Measurements from ENCODE around the gene PPME1.

Gene PPME1

DNA sequence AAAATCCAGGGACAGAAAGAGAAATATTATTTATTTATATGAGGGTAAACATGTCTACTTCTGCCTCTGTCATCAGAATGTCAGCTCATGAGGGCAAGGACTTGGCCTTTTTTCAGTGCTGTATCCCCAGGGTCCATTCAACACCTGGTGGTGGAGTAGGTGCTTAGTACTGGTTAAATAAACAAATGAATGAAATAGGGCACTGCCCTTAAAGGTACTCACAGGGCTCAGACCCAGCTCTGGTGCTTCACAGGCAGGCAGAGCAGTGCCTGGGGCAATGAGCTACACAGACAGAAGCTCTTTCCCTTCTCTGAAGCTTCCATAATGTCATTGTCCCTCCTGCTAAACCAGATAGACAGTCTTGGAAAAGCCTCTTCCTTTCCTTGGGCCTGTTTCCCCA, 109.4 kb downstream of the PPME1 start:
- no peaks in the 10 kb centered on the region for H3K9me3 ChIP-seq (ENCODE audit: insufficient read depth, low read depth, low read length)
- no peak overlapping the region for H2BK12ac ChIP-seq (ENCODE audit: low read length)
- DNase-seq, result no peak
- no peak overlapping the region for H3K18ac ChIP-seq (ENCODE audit: low read length)
- no peaks in the 10 kb centered on the region for H3K79me1 ChIP-seq (ENCODE audit: low read length)
- H4K91ac ChIP-seq (ENCODE audit: low read depth, low read length), result no peak overlapping the region
- H2AK5ac ChIP-seq (ENCODE audit: low read length), result no peak overlapping the region
- H4K12ac ChIP-seq (ENCODE audit: low read depth, low read length), result no peak overlapping the region
- no peak overlapping the region for H4K8ac ChIP-seq (ENCODE audit: low read depth, low read length)
- no peak overlapping the region for H3K27ac ChIP-seq (ENCODE audit: low read depth, low read length)
- H2BK120ac ChIP-seq (ENCODE audit: insufficient read depth, low read length, poor library complexity), result no peak overlapping the region
- H3K4ac ChIP-seq (ENCODE audit: low read depth, low read length), result no peak overlapping the region
- no peaks in the 10 kb centered on the region for H3K27me3 ChIP-seq (ENCODE audit: insufficient read depth, low read length)
- H3K4me2 ChIP-seq (ENCODE audit: low read length), result no peak overlapping the region
- no peak overlapping the region for H3K14ac ChIP-seq (ENCODE audit: low read length)
- H3K9ac ChIP-seq (ENCODE audit: low read length), result no peak overlapping the region
- H2AFZ ChIP-seq (ENCODE audit: insufficient read depth, low read length, poor library complexity), result no peak overlapping the region
- H2BK5ac ChIP-seq (ENCODE audit: low read depth, low read length, poor library complexity), result no peak overlapping the region
- no peaks in the 10 kb centered on the region for H3K79me2 ChIP-seq (ENCODE audit: control insufficient read depth, insufficient read depth, low read length, poor library complexity)
- H3K4me3 ChIP-seq (ENCODE audit: low read depth, low read length), result no peak overlapping the region
- no peaks in the 10 kb centered on the region for H3K36me3 ChIP-seq (ENCODE audit: control insufficient read depth in 1 of 2, insufficient read depth in 2 of 2, low read length in 2 of 2)
- no peak overlapping the region for H3K23ac ChIP-seq (ENCODE audit: low read length)
- peaks cover 3 to 10% of the 10 kb centered on the region in 2 experiments for H3K4me1 ChIP-seq (ENCODE audit: control insufficient read depth in 1 of 2, insufficient read depth in 2 of 2, low read length in 2 of 2)

DNA sequence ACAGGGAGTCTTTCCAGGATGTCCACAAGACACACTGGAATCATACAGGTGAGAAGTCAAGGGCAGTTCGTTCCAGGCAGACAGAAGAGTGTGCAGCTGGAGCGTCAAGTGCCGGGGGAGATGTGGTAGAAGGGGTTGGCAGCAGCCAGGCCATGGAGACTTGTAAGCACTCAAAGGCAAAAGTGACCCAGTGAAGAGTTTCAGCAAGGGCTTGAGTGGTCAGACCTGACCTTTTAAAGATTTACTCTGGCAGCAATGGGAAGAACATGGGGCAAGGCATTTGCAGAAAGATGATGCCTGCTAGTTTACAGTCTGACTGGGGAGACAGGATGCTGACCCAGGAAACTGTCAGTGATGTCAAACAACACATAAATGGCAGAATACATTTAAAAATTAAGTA, 111.3 kb downstream of the PPME1 start:
- Histone ChIP-seq H4K8ac (ENCODE audit: low read depth, low read length) (no peak overlapping the region), H2BK120ac (ENCODE audit: insufficient read depth, low read length, poor library complexity) (no peak overlapping the region), H2BK5ac (ENCODE audit: low read depth, low read length, poor library complexity) (no peak overlapping the region), H3K4me3 (ENCODE audit: low read depth, low read length) (no peak overlapping the region), H3K9ac (ENCODE audit: low read length) (no peak overlapping the region), H3K36me3 (ENCODE audit: control insufficient read depth in 1 of 2, insufficient read depth in 2 of 2, low read length in 2 of 2) (no peaks in the 10 kb centered on the region), H4K91ac (ENCODE audit: low read depth, low read length) (no peak overlapping the region), H3K4me2 (ENCODE audit: low read length) (no peak overlapping the region), H3K9me3 (ENCODE audit: insufficient read depth, low read depth, low read length) (no peaks in the 10 kb centered on the region), H3K4me1 (ENCODE audit: control insufficient read depth in 1 of 2, insufficient read depth in 2 of 2, low read length in 2 of 2) (peaks cover 3 to 8% of the 10 kb centered on the region in 2 experiments), H4K12ac (ENCODE audit: low read depth, low read length) (no peak overlapping the region), H3K18ac (ENCODE audit: low read length) (no peak overlapping the region), H3K23ac (ENCODE audit: low read length) (no peak overlapping the region), H3K79me2 (ENCODE audit: control insufficient read depth, insufficient read depth, low read length, poor library complexity) (no peaks in the 10 kb centered on the region), H3K27ac (ENCODE audit: low read depth, low read length) (no peak overlapping the region), H2BK12ac (ENCODE audit: low read length) (no peak overlapping the region), H3K4ac (ENCODE audit: low read depth, low read length) (no peak overlapping the region), H3K79me1 (ENCODE audit: low read length) (no peaks in the 10 kb centered on the region), H3K27me3 (ENCODE audit: insufficient read depth, low read length) (no peaks in the 10 kb centered on the region), H2AK5ac (ENCODE audit: low read length) (no peak overlapping the region), H2AFZ (ENCODE audit: insufficient read depth, low read length, poor library complexity) (no peak overlapping the region), H3K14ac (ENCODE audit: low read length) (no peak overlapping the region)
- no peak for DNase-seq
- WGBS (ENCODE audit: extremely low coverage, insufficient coverage, insufficient read length), result no CpG with 5 or more reads among the region's 3 CpGs

DNA sequence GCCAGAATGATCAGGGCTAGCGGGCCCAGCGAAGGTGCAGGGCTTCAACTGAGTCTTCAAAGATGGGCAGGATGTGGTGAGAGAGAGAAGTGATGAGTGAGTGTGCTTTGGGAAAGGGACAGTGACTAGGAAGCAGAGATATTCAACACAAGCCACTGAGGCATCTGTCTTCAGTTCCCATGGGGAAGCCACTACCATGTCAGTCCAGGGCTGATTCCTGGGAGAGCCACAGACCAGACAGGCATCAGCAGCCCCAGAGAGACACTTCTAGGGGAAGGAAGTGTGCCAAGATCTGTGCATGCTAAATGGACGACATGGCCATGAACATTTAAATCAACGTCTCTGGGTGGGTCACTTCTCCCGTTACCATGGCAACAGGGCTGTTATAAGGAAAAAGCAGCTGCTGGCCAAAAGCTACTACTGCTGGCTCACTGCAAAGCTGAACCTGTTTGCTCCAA, 111.9 kb downstream of the PPME1 start:
- no peak for DNase-seq
- no peak overlapping the region for H4K91ac ChIP-seq (ENCODE audit: low read depth, low read length)

DNA sequence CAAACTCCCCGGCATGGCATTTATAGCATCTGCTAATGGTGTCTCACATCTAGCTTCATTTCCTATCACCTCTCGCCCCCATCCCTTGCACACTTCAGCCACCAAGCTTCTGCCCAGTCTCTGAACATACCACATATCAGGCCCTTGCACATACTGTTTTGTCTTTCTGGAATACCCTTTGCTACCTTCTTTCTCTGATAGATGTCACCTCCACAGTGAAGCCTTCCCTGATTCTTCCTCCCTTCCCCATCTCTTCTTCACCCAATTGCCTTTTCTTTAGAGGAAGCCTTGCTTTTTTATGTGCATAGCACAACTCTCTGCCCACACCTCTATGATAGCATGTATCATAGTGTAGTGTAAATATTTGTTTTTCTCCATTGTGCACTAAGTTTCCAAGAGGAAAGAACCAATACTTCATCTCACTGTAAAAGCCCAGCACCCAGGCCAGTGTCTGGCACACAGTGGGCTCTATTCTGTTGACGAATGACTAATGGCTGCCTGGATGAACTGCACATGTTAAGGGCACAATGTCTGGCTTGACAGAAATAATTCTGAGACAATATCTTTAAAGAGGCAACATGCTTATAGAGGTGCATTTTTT, 112.6 kb downstream of the PPME1 start:
- DNase-seq, result no peak
- Histone ChIP-seq H3K18ac (ENCODE audit: low read length) (no peak overlapping the region), H3K9ac (ENCODE audit: low read length) (no peak overlapping the region), H2BK5ac (ENCODE audit: low read depth, low read length, poor library complexity) (no peak overlapping the region), H3K27me3 (ENCODE audit: insufficient read depth, low read length) (no peaks in the 10 kb centered on the region), H3K79me1 (ENCODE audit: low read length) (no peaks in the 10 kb centered on the region), H2BK120ac (ENCODE audit: insufficient read depth, low read length, poor library complexity) (no peak overlapping the region), H3K23ac (ENCODE audit: low read length) (no peak overlapping the region), H3K4me3 (ENCODE audit: low read depth, low read length) (no peak overlapping the region), H4K8ac (ENCODE audit: low read depth, low read length) (no peak overlapping the region), H2AFZ (ENCODE audit: insufficient read depth, low read length, poor library complexity) (no peak overlapping the region), H3K79me2 (ENCODE audit: control insufficient read depth, insufficient read depth, low read length, poor library complexity) (no peaks in the 10 kb centered on the region), H3K9me3 (ENCODE audit: insufficient read depth, low read depth, low read length) (no peaks in the 10 kb centered on the region), H3K27ac (ENCODE audit: low read depth, low read length) (no peak overlapping the region), H4K12ac (ENCODE audit: low read depth, low read length) (no peak overlapping the region), H3K36me3 (ENCODE audit: control insufficient read depth in 1 of 2, insufficient read depth in 2 of 2, low read length in 2 of 2) (no peaks in the 10 kb centered on the region), H3K4me1 (ENCODE audit: control insufficient read depth in 1 of 2, insufficient read depth in 2 of 2, low read length in 2 of 2) (peaks cover 3 to 4% of the 10 kb centered on the region in 2 experiments), H4K91ac (ENCODE audit: low read depth, low read length) (no peak overlapping the region), H3K4me2 (ENCODE audit: low read length) (no peak overlapping the region), H2AK5ac (ENCODE audit: low read length) (no peak overlapping the region), H2BK12ac (ENCODE audit: low read length) (no peak overlapping the region), H3K4ac (ENCODE audit: low read depth, low read length) (no peak overlapping the region), H3K14ac (ENCODE audit: low read length) (no peak overlapping the region)
- WGBS (ENCODE audit: extremely low coverage, insufficient coverage, insufficient read length), result no CpG with 5 or more reads among the region's 3 CpGs

More for the DNA sequence above, 111.9 kb downstream of the PPME1 start:
- no peak overlapping the region for H3K4ac ChIP-seq (ENCODE audit: low read depth, low read length)
- H2BK120ac ChIP-seq (ENCODE audit: insufficient read depth, low read length, poor library complexity), result no peak overlapping the region
- no peak overlapping the region for H3K27ac ChIP-seq (ENCODE audit: low read depth, low read length)
- no peak overlapping the region for H3K18ac ChIP-seq (ENCODE audit: low read length)
- H2BK5ac ChIP-seq (ENCODE audit: low read depth, low read length, poor library complexity), result no peak overlapping the region
- H3K23ac ChIP-seq (ENCODE audit: low read length), result no peak overlapping the region
- no CpG with 5 or more reads among the region's 5 CpGs for WGBS (ENCODE audit: extremely low coverage, insufficient coverage, insufficient read length)
- H3K4me2 ChIP-seq (ENCODE audit: low read length), result no peak overlapping the region
- H3K79me2 ChIP-seq (ENCODE audit: control insufficient read depth, insufficient read depth, low read length, poor library complexity), result no peaks in the 10 kb centered on the region
- H3K27me3 ChIP-seq (ENCODE audit: insufficient read depth, low read length), result no peaks in the 10 kb centered on the region
- peaks cover 3 to 5% of the 10 kb centered on the region in 2 experiments for H3K4me1 ChIP-seq (ENCODE audit: control insufficient read depth in 1 of 2, insufficient read depth in 2 of 2, low read length in 2 of 2)
- no peak overlapping the region for H2BK12ac ChIP-seq (ENCODE audit: low read length)
- H4K8ac ChIP-seq (ENCODE audit: low read depth, low read length), result no peak overlapping the region
- H4K12ac ChIP-seq (ENCODE audit: low read depth, low read length), result no peak overlapping the region
- H3K36me3 ChIP-seq (ENCODE audit: control insufficient read depth in 1 of 2, insufficient read depth in 2 of 2, low read length in 2 of 2), result no peaks in the 10 kb centered on the region
- H2AK5ac ChIP-seq (ENCODE audit: low read length), result no peak overlapping the region
- H3K9me3 ChIP-seq (ENCODE audit: insufficient read depth, low read depth, low read length), result no peaks in the 10 kb centered on the region
- H3K14ac ChIP-seq (ENCODE audit: low read length), result no peak overlapping the region
- H3K4me3 ChIP-seq (ENCODE audit: low read depth, low read length), result no peak overlapping the region
- no peak overlapping the region for H3K9ac ChIP-seq (ENCODE audit: low read length)
- no peak overlapping the region for H2AFZ ChIP-seq (ENCODE audit: insufficient read depth, low read length, poor library complexity)
- H3K79me1 ChIP-seq (ENCODE audit: low read length), result no peaks in the 10 kb centered on the region

Measured in trophoblast cell (in vitro differentiated cells and primary cell).